Spleen (tissue), 13 donors: ENCODE results near the gene SPANXA1. TPM values are rescaled to one million over a fixed set of nuclear protein-coding genes. Genes with fewer than 3 reads are reported as not detected.
A peak's percentile ranks its signal among the peaks of the same experiment; 100 is the strongest.
"Not testable (repeated sequence)": the region's sequence is repeated elsewhere in the genome, so short reads cannot be mapped to it uniquely, and the experiment has no call there.

Experiments
- DNase-seq: peaks from one replicate; pipeline ENCODE4 v3.0.0-alpha.2; 2020
- H3K27ac ChIP-seq, 8 donors: fragments of 200-600 bp; sonication (generic) in 7 of 8; 1 replicate in 4 of 8; 2 replicates in 4 of 8; pipeline versions ENCODE4 v1.5.0 to v1.8.0; 2016 to 2021; ENCODE audit warnings: inconsistent platforms in 4 of 8, mild to moderate bottlenecking in 4 of 8, moderate library complexity in 1 of 8
- H3K27me3 ChIP-seq, 7 donors: fragments of 200-600 bp; sonication (generic) in 6 of 7; replicated peaks in 1 of 7; 1 replicate in 4 of 7; 2 replicates in 3 of 7; pipeline versions ENCODE4 v1.5.0 to v1.8.0; 2016 to 2021; ENCODE audit warnings: inconsistent platforms in 3 of 7, mild to moderate bottlenecking in 1 of 7
- H3K36me3 ChIP-seq, 6 donors: fragments of 200-600 bp; sonication (generic) in 5 of 6; 1 replicate in 4 of 6; 2 replicates in 2 of 6; pipeline versions ENCODE4 v1.5.0 to v1.8.0; 2016 to 2021; ENCODE audit warnings: inconsistent platforms in 2 of 6
- H3K4me1 ChIP-seq, 6 donors: fragments of 200-600 bp; sonication (generic) in 5 of 6; 1 replicate in 3 of 6; 2 replicates in 3 of 6; pipeline versions ENCODE4 v1.5.0 to v1.8.0; 2016 to 2021; ENCODE audit warnings: inconsistent platforms in 3 of 6
- H3K4me3 ChIP-seq, 8 donors: fragments of 200-600 bp; sonication (generic) in 7 of 8; 1 replicate in 4 of 8; 2 replicates in 4 of 8; pipeline versions ENCODE4 v1.5.0 to v1.8.0; 2016 to 2021; ENCODE audit warnings: inconsistent platforms in 4 of 8, mild to moderate bottlenecking in 4 of 8, moderate library complexity in 2 of 8
- H3K9me3 ChIP-seq, 8 donors: fragments of 200-600 bp; sonication (generic) in 7 of 8; 1 replicate in 4 of 8; 2 replicates in 4 of 8; pipeline versions ENCODE4 v1.5.0 to v1.8.0; 2016 to 2021; ENCODE audit warnings: inconsistent platforms in 4 of 8
- CTCF ChIP-seq, 11 experiments: fragments of 200-600 bp in 7 of 11; fragments of 450-650 bp in 4 of 11; sonication (generic) in 4 of 11; IDR thresholded peaks in 8 of 11; conservative IDR thresholded peaks in 3 of 11; 1 replicate in 7 of 11; 2 replicates in 4 of 11; pipeline versions ENCODE4 v1.4.0 to v1.8.0; 2016 to 2021; ENCODE audit warnings: antibody characterized with exemption in 11 of 11, inconsistent platforms in 4 of 11, mild to moderate bottlenecking in 1 of 11
- POLR2A ChIP-seq, 3 donors: fragments of 450-650 bp; IDR thresholded peaks; one replicate each; pipeline ENCODE4 v1.5.1; 2017; ENCODE audit warnings: antibody characterized with exemption in 3 of 3, mild to moderate bottlenecking in 1 of 3
- POLR2AphosphoS5 ChIP-seq, 3 donors: sonication (generic); formaldehyde crosslinking; IDR thresholded peaks; one replicate each; pipeline ENCODE4 v1.5.1; 2017; ENCODE audit warnings: antibody characterized with exemption in 3 of 3
- WGBS, 5 donors: extraction: QIAGEN DNeasy Blood & Tissue Kit in 3 of 5; methylation state at CpG; one replicate each; pipeline versions ENCODE4 v1.1.5 to v1.1.7; 2013 to 2018; 5-methylcytosine and 5-hydroxymethylcytosine counted together
- intact Hi-C: fragments of 100-400 bp; cut with DNase I; formaldehyde crosslinking; loops from one replicate; pipeline ENCODE4 v1.15.0; 2023; ENCODE audit warnings: low total_unique reads
- long read RNA-seq, 2 donors: transcript quantifications; one replicate each; lab custom pipeline, GENCODE V29; 2026
- polyA plus RNA-seq, 3 donors: library from polyadenylated mRNA; stranded (reverse); fragments of 200-250 nt; gene quantifications; one replicate each; pipeline ENCODE4 v1.2.1, GENCODE V29; 2013
- total RNA-seq, 7 donors: library from RNA; depleted of rRNA in 3 of 7; stranded (reverse); fragments of >200 nt in 3 of 7; fragmentation: NEBNext Ultra II Directional in 4 of 7; extraction: Animal tissue kit (Norgen Biotek cat#: 25700) in 4 of 7; gene quantifications; one replicate each; pipeline versions ENCODE4 v1.1.0 to v1.2.1, GENCODE V29; 2016 to 2021
- donor health status: healthy with polysubstance abuse.
- donor health status: DM: no; HTN: no; CAD: no; lungs with moderate emphysema.
- donor health status: DM: no; HTN: no; CAD: no.
- donor health status: Bipolar disorder and iron deficiency.
- donor health status: healthy.
- donor health status: DM: no; HTN: no; CAD: no.
- donor health status: DM: yes; HTN: yes; CAD: no.

The SPANXA1 gene
- total RNA-seq (not detected), polyA plus RNA-seq (not detected)
- long read RNA-seq, donor 1: 0 reads
- long read RNA-seq, donor 2: 0 reads

GRCh38 chrX:141584638-141585037 lies at the start of gene SPANXA1:
TSS of gene SPANXA1 (minus strand) at chrX:141584738. CDS start at chrX:141584678, 60 bp downstream.
- H3K36me3 ChIP-seq, H3K9me3 ChIP-seq, intact Hi-C loops, H3K27me3 ChIP-seq, H3K27ac ChIP-seq, H3K4me1 ChIP-seq, DNase-seq, H3K4me3 ChIP-seq: not testable (repeated sequence)
- WGBS, 5 donors: no CpG with 5 or more reads among the region's 10 CpGs

- no peak for TF ChIP-seq POLR2AphosphoS5 (IDR thresholded peaks at IDR 0.05)
- no peak for TF ChIP-seq POLR2A (IDR thresholded peaks at IDR 0.05)
- Histone ChIP-seq H3K4me3 (no peak overlapping the region), H3K36me3 (no peaks in the 10 kb centered on the region), H3K9me3 (peaks cover 0 to 9% (median 0%) of the 10 kb centered on the region in 8 donors), H3K27ac (no peak overlapping the region), H3K27me3 (no peaks in the 10 kb centered on the region), H3K4me1 (no peaks in the 10 kb centered on the region)
- intact Hi-C loops: no loop called here
- no peak for DNase-seq
Measured at GRCh38 chrX:141632124-141632523, 47.6 kb upstream of the SPANXA1 start.

- TF ChIP-seq POLR2A (IDR thresholded peaks at IDR 0.05) (no peak), CTCF (IDR thresholded peaks at IDR 0.05 in 8 of 11, conservative IDR thresholded peaks at IDR 0.05 in 3 of 11) (no peak), POLR2AphosphoS5 (IDR thresholded peaks at IDR 0.05) (no peak)
- 73 to 84% (median 77%) methylated on average over 2 of the region's 2 CpGs for WGBS, 5 donors
- DNase-seq: no peak
Measured at GRCh38 chrX:141619336-141619735, 34.8 kb upstream of the SPANXA1 start.

GRCh38 chrX:141609111-141609510 lies 24.6 kb upstream of the SPANXA1 start:
- Histone ChIP-seq H3K4me3 (no peak overlapping the region), H3K9me3 (no peaks in the 10 kb centered on the region), H3K36me3 (no peaks in the 10 kb centered on the region), H3K27ac (no peak overlapping the region), H3K27me3 (no peaks in the 10 kb centered on the region), H3K4me1 (no peaks in the 10 kb centered on the region)
- TF ChIP-seq POLR2AphosphoS5 (IDR thresholded peaks at IDR 0.05) (no peak), CTCF (IDR thresholded peaks at IDR 0.05 in 8 of 11, conservative IDR thresholded peaks at IDR 0.05 in 3 of 11) (no peak), POLR2A (IDR thresholded peaks at IDR 0.05) (no peak)
- DNase-seq: no peak
- WGBS, 5 donors: 90 to 100% (median 95%) methylated on average over 1 of the region's 1 CpG
- intact Hi-C loops: no loop called here

More at GRCh38 chrX:141619336-141619735, 34.8 kb upstream of the SPANXA1 start:
- Histone ChIP-seq H3K4me1 (no peaks in the 10 kb centered on the region), H3K36me3 (no peaks in the 10 kb centered on the region), H3K27ac (no peak overlapping the region), H3K4me3 (no peak overlapping the region), H3K27me3 (no peaks in the 10 kb centered on the region), H3K9me3 (no peaks in the 10 kb centered on the region)
- intact Hi-C loops: no loop called here

- H3K27me3 ChIP-seq, H3K36me3 ChIP-seq, DNase-seq, H3K4me1 ChIP-seq, H3K4me3 ChIP-seq, H3K27ac ChIP-seq, intact Hi-C loops, H3K9me3 ChIP-seq: not testable (repeated sequence)
- no CpG with 5 or more reads among the region's 10 CpGs for WGBS, 5 donors
Measured at GRCh38 chrX:141589408-141589807, 4.9 kb upstream of the SPANXA1 start, which contains the start of gene SPANXA2. TSS of gene SPANXA2 (plus strand) at chrX:141589708. CDS start at chrX:141589768, 60 bp downstream.

- H3K27ac ChIP-seq, H3K4me1 ChIP-seq, intact Hi-C loops, H3K9me3 ChIP-seq, H3K27me3 ChIP-seq, H3K4me3 ChIP-seq, H3K36me3 ChIP-seq: not testable (repeated sequence)
- WGBS, 5 donors: 63 to 97% (median 77%) methylated on average over 4 to 5 of the region's 16 CpGs; no CpG with 5 or more reads in 1 of the 5 donors
- peak; percentile 28 for DNase-seq
Measured at GRCh38 chrX:141542551-141542950, 42.0 kb downstream of the SPANXA1 start.

Other genes starting within 250 kb of the SPANXA1 start
- gene SPANXA2, start 5.0 kb upstream of the SPANXA1 start, total RNA-seq: not detected
- not detected for gene SPANXA2, start 5.0 kb upstream of the SPANXA1 start, polyA plus RNA-seq
- gene SPANXD, start 114.0 kb upstream of the SPANXA1 start, total RNA-seq: not detected
- gene SPANXD, start 114.0 kb upstream of the SPANXA1 start, polyA plus RNA-seq: not detected